BLaER1 treated with 17β-estradiol and CSF1 and Interleukin-3, amounts not matched to agents 10 nM and 100 nM (cell line): ENCODE data around the gene MAP6.

Experiments used
- H3K27ac ChIP-seq, 11 experiments: shearing (Covaris generic); formaldehyde crosslinking; 2 replicates each; pipeline ENCODE4 v1.8.1; 2022
- H3K27me3 ChIP-seq, 11 experiments: shearing (Covaris generic); formaldehyde crosslinking; 2 replicates each; pipeline ENCODE4 v1.8.1; 2022
- H3K36me3 ChIP-seq, 11 experiments: shearing (Covaris generic); formaldehyde crosslinking; 2 replicates each; pipeline ENCODE4 v1.8.1; 2022
- H3K4me1 ChIP-seq, 10 experiments: shearing (Covaris generic); formaldehyde crosslinking; 2 replicates each; pipeline ENCODE4 v1.8.1; 2022
- H3K4me2 ChIP-seq, 11 experiments: shearing (Covaris generic); formaldehyde crosslinking; 2 replicates each; pipeline ENCODE4 v1.8.1; 2022
- H3K4me3 ChIP-seq, 10 experiments: shearing (Covaris generic); formaldehyde crosslinking; 2 replicates each; pipeline ENCODE4 v1.8.1; 2022
- H3K9ac ChIP-seq, 11 experiments: shearing (Covaris generic); formaldehyde crosslinking; 2 replicates each; pipeline ENCODE4 v1.8.1; 2022
- H3K9me3 ChIP-seq, 11 experiments: shearing (Covaris generic); formaldehyde crosslinking; replicated peaks in 1 of 11; 2 replicates each; pipeline ENCODE4 v1.8.1; 2022
- H4K20me1 ChIP-seq, 11 experiments: shearing (Covaris generic); formaldehyde crosslinking; 2 replicates each; pipeline ENCODE4 v1.8.1; 2022
- Cebpa-rat ChIP-seq, 11 experiments: shearing (Covaris generic); IDR thresholded peaks; 2 replicates each; pipeline ENCODE4 v1.8.1; 2022

Gene MAP6

DNA sequence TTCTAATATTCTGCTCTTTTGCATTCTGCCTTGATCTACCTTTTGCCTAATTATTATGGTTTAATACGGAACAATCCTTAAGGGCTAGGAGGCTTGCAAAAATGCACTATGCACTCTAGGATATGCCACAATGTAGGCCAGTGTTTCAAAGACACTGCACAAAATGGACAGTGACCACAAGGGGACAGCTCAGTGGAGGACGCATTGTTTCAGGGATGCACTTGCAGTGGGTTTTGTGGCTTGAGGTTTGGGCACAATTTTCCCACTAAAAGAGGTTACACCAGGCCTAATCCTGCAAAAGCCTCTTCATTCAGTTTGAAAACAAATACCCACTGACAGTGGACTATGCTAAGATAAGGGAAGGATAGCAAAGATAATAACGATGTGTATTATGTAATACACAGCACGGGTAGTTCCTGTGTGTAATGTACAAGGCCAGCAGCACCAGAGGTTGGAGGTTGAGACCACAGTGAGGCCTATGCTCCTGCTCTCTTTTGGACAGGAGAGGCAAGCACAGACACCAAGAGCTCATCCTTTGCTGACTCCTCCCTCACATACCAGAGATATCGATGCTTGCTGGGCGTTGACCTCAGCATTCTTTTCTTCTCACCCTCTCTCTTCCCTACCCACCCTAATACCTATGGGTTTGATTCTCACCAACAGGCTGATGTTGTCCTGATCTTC is 12.7 kb downstream of the MAP6 start:
- H3K4me1 ChIP-seq, result no peaks in the 10 kb centered on the region
- H3K27me3 ChIP-seq, result no peaks in the 10 kb centered on the region
- no peaks in the 10 kb centered on the region for H3K9me3 ChIP-seq
- H3K9ac ChIP-seq, result no peak overlapping the region
- no peaks in the 10 kb centered on the region for H4K20me1 ChIP-seq
- H3K36me3 ChIP-seq, result no peaks in the 10 kb centered on the region
- TF ChIP-seq Cebpa-rat (IDR thresholded peaks at IDR 0.05), result no peak
- H3K4me2 ChIP-seq, result no peak overlapping the region
- H3K4me3 ChIP-seq, result no peak overlapping the region
- no peak overlapping the region for H3K27ac ChIP-seq

DNA sequence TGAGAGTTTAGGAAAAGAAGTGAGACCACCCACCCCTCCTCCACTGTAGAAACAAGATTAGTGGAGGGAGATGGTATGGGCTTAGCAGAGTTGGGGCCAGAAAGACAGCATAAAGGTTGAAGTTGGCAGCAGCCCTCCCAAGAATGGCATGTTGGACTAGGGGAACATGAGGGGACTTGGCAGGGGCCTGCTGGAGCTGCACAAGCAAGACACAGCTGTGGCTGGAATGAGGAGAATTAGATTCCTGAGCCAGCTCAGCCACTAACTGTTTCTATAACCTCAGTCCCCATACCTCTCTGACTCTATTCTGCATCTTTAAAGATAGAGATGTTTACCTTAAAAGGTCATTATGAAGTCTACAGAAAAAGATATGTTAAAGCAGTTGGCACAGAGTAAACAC is 13.2 kb downstream of the MAP6 start:
- H3K4me1 ChIP-seq, result no peaks in the 10 kb centered on the region
- no peaks in the 10 kb centered on the region for H4K20me1 ChIP-seq
- no peak overlapping the region for H3K4me3 ChIP-seq
- TF ChIP-seq Cebpa-rat (IDR thresholded peaks at IDR 0.05), result no peak
- H3K4me2 ChIP-seq, result no peak overlapping the region
- no peaks in the 10 kb centered on the region for H3K27me3 ChIP-seq
- H3K9ac ChIP-seq, result no peak overlapping the region
- H3K27ac ChIP-seq, result no peak overlapping the region
- H3K9me3 ChIP-seq, result no peaks in the 10 kb centered on the region
- H3K36me3 ChIP-seq, result no peaks in the 10 kb centered on the region

DNA sequence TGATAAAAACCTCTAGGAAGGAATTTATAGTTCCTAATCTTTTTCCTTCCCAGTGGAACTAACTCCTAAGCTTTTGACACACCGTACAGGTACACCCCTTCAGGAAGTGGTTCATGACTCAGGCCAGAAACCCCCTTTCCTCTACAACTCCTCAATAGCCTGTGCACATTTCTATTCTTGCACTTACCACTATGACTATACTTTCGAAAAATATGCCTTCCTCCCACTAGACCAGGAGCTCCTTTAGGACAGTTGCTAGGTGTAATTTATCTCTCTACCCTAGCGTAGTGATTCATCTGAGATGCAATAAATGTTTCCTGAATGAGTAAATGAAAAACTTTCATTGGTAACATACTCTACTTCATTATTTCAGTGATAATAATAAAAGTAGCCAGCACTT is 14.5 kb downstream of the MAP6 start:
- Histone ChIP-seq H3K36me3 (no peaks in the 10 kb centered on the region), H3K4me1 (no peaks in the 10 kb centered on the region), H4K20me1 (no peaks in the 10 kb centered on the region), H3K9me3 (no peaks in the 10 kb centered on the region), H3K9ac (no peak overlapping the region), H3K27me3 (no peaks in the 10 kb centered on the region), H3K4me2 (no peak overlapping the region), H3K27ac (no peak overlapping the region), H3K4me3 (no peak overlapping the region)
- no peak for TF ChIP-seq Cebpa-rat (IDR thresholded peaks at IDR 0.05)

DNA sequence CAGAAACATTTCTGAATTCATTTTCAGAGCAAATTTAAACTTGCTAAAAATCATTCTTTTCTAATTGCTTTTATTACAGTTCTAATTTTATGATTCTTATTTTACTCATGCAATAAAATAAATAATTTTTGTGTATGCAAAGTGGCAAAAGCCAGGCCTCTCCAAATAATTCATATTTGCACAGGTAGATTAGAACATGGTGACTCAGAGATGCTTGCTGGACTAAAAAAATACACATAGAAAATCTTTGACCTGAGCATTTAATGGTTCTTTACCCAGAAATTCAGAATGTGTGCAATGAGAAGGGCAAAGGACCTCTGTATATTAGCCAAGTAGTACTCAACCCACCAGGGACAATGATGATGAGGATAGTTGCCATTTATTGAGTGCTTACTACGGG is 15.3 kb downstream of the MAP6 start:
- no peak overlapping the region for H3K27ac ChIP-seq
- TF ChIP-seq Cebpa-rat (IDR thresholded peaks at IDR 0.05), result no peak
- H3K4me2 ChIP-seq, result no peak overlapping the region
- no peak overlapping the region for H3K4me3 ChIP-seq
- no peaks in the 10 kb centered on the region for H3K36me3 ChIP-seq
- no peaks in the 10 kb centered on the region for H3K27me3 ChIP-seq
- H3K9me3 ChIP-seq, result no peaks in the 10 kb centered on the region
- H3K9ac ChIP-seq, result no peak overlapping the region
- no peaks in the 10 kb centered on the region for H4K20me1 ChIP-seq
- H3K4me1 ChIP-seq, result no peaks in the 10 kb centered on the region

DNA sequence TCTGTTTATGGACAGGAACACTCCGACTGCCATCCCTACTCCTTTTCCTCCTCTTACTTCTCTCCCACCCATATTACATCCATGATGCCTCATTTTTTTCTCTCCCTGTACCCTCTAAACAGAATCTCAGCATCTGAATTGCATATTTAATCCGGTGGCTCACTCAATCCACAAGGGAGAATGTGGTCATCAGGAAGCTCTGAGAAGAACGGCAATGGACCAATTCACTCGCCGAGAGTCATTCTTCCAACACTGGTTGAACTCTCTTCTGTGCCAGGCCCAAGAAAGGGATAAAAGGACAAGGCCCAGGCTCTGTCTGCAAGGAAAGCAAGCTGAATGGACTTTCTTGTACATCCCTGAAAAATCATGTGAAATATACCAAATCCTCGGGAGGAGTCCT is 15.9 kb downstream of the MAP6 start:
- no peak overlapping the region for H3K4me3 ChIP-seq
- H3K9me3 ChIP-seq, result no peaks in the 10 kb centered on the region
- H4K20me1 ChIP-seq, result no peaks in the 10 kb centered on the region
- H3K36me3 ChIP-seq, result no peaks in the 10 kb centered on the region
- H3K9ac ChIP-seq, result no peak overlapping the region
- TF ChIP-seq Cebpa-rat (IDR thresholded peaks at IDR 0.05), result no peak
- no peak overlapping the region for H3K27ac ChIP-seq
- H3K27me3 ChIP-seq, result no peaks in the 10 kb centered on the region
- H3K4me1 ChIP-seq, result no peaks in the 10 kb centered on the region
- H3K4me2 ChIP-seq, result no peak overlapping the region

DNA sequence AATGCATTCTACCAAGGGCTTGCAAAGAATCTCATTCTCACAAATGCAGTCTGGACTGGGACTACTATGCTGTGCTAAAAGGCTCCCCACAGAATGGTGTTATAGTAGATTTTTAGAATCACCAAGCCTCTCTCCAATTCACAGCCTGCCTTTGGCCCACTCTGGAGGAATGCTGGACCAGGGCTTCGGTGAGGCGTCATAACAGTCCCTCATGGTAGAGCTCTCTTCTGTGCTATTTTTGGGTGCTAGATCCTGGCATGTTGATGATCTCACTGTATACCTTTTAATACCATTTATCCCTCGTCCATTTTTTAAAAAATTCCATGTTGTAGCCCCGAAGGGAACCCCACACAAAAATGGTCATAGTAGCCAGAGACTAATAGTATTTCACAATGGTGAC is 17.6 kb downstream of the MAP6 start:
- no peak overlapping the region for H3K4me2 ChIP-seq
- H3K27me3 ChIP-seq, result no peaks in the 10 kb centered on the region
- no peaks in the 10 kb centered on the region for H4K20me1 ChIP-seq
- no peaks in the 10 kb centered on the region for H3K4me1 ChIP-seq
- H3K27ac ChIP-seq, result no peak overlapping the region
- no peak overlapping the region for H3K4me3 ChIP-seq
- H3K9ac ChIP-seq, result no peak overlapping the region
- no peaks in the 10 kb centered on the region for H3K9me3 ChIP-seq
- TF ChIP-seq Cebpa-rat (IDR thresholded peaks at IDR 0.05), result no peak
- no peaks in the 10 kb centered on the region for H3K36me3 ChIP-seq

DNA sequence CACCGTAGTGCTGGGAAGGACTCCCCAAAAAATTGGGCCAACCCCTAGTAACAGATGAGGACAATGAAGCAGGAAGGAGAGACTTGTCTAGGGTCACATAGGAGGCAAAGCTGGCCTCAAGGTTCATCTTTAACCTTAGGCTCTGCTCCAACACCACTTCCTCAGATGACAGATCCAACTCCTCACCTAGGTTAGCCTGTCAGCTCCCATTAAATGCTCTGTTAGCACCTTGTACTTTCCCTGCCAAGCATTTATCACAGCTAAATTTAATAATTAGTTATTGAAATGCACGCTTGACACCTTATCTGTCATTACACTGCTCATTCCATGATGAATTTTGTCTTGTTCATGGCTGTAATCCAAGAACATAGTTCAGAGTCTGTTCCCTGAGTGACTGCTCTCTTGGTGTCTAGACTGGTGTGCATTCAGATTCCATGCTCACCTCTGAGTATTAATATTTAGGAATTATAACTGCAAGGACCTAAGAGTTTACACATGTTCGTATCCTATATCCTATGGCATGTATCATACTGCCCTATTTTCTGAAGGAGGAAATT is 18.6 kb downstream of the MAP6 start:
- H3K9ac ChIP-seq, result no peak overlapping the region
- H3K4me2 ChIP-seq, result no peak overlapping the region
- H3K9me3 ChIP-seq, result no peaks in the 10 kb centered on the region
- no peaks in the 10 kb centered on the region for H3K27me3 ChIP-seq
- H3K4me1 ChIP-seq, result no peaks in the 10 kb centered on the region
- no peak overlapping the region for H3K27ac ChIP-seq
- H4K20me1 ChIP-seq, result no peaks in the 10 kb centered on the region
- TF ChIP-seq Cebpa-rat (IDR thresholded peaks at IDR 0.05), result no peak
- no peak overlapping the region for H3K4me3 ChIP-seq
- no peaks in the 10 kb centered on the region for H3K36me3 ChIP-seq

DNA sequence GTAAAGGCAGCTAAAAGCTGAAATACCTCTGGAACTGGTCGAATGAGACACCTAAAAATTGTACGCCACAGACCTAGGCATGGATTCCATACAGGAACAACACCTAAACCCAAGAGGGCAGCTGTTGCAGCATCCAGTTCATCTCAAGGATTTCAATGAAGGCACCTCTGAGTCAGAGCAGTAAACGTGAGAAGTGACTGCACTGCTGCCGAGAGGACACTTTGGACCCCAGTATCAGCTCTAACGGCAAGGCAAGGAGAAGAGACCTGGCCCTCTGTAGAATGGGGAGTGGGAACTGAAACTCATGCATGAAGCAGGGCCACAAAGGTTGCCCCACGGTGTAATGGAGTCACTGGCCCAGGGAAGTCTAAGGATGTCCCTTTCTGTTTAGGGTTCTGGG is 23.9 kb downstream of the MAP6 start:
- TF ChIP-seq Cebpa-rat (IDR thresholded peaks at IDR 0.05), result no peak
- no peaks in the 10 kb centered on the region for H3K9me3 ChIP-seq
- H4K20me1 ChIP-seq, result no peaks in the 10 kb centered on the region
- no peak overlapping the region for H3K4me2 ChIP-seq
- H3K27ac ChIP-seq, result no peak overlapping the region
- H3K4me1 ChIP-seq, result peaks cover 5 to 12% (median 7%) of the 10 kb centered on the region in 10 experiments; a peak in 19 of 20 replicates
- no peak overlapping the region for H3K9ac ChIP-seq
- H3K36me3 ChIP-seq, result no peaks in the 10 kb centered on the region
- no peaks in the 10 kb centered on the region for H3K27me3 ChIP-seq
- no peak overlapping the region for H3K4me3 ChIP-seq

DNA sequence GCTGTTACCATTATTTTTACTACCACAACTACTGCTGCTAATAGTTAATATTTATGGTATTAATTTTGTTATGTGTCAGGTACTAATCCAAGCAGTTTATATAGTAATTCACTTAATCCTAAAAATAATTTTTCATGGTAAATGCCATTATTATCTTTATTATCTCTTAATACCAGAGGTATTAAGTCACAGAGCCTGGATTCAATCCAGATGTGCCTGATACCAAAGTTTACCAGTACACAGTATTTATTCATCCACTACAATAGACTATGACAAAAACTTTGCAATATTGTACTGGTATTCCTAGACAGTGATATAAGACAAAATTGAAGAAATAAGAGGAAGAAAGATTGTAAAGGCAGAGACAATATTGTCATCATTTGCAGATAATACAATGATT is 24.5 kb downstream of the MAP6 start:
- TF ChIP-seq Cebpa-rat (IDR thresholded peaks at IDR 0.05), result no peak
- peaks cover 9 to 17% (median 13%) of the 10 kb centered on the region in 10 experiments for H3K4me1 ChIP-seq
- no peak overlapping the region for H3K4me2 ChIP-seq
- no peaks in the 10 kb centered on the region for H3K9me3 ChIP-seq
- no peak overlapping the region for H3K27ac ChIP-seq
- no peaks in the 10 kb centered on the region for H4K20me1 ChIP-seq
- H3K4me3 ChIP-seq, result no peak overlapping the region
- H3K9ac ChIP-seq, result no peak overlapping the region
- H3K36me3 ChIP-seq, result no peaks in the 10 kb centered on the region
- H3K27me3 ChIP-seq, result no peaks in the 10 kb centered on the region

DNA sequence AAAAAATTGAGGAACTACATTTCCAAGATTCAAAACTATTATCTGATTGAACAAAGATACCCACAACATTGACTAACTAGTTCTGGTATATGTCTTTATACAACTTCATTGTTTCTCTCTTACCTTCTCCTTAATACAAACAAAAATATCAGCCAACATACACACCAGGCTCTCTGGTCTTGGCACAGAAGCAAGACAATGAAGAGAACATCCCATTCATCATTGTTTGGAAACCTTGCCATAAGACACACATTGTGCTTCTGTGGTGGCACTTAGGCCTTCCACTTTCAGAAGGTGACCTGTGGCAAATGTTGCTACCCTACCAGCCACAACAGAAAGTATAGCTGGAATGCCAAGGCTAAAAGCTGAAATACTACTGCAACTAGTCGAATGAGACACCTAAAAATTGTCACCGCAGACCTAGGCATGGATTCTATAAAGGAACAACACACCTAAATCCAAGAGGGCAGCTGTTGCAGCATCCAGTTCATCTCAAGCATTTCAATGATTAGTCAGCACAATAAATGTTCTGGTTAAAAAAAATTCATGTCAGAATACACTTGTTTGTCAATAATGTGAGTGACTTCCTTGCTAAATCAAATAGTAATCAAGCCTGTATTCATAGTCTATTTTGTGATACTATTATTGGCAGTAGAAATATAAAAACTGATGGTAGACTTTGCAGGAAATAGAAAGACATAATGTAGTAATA is 26.3 kb downstream of the MAP6 start:
- no peak overlapping the region for H3K9ac ChIP-seq
- H3K27ac ChIP-seq, result no peak overlapping the region
- H4K20me1 ChIP-seq, result no peaks in the 10 kb centered on the region
- H3K9me3 ChIP-seq, result no peaks in the 10 kb centered on the region
- no peaks in the 10 kb centered on the region for H3K27me3 ChIP-seq
- no peaks in the 10 kb centered on the region for H3K36me3 ChIP-seq
- TF ChIP-seq Cebpa-rat (IDR thresholded peaks at IDR 0.05), result no peak
- no peak overlapping the region for H3K4me3 ChIP-seq
- H3K4me1 ChIP-seq, result peaks cover 23 to 32% (median 26%) of the 10 kb centered on the region in 10 experiments
- H3K4me2 ChIP-seq, result no peak overlapping the region
